K562 (cell line): ENCODE data around the gene MAP3K20. TPM values are rescaled to one million over a fixed set of nuclear protein-coding genes. Genes with fewer than 3 reads are reported as not detected.

Source experiments
- ATF4 ChIP-seq: fragments of 450-650 bp; formaldehyde crosslinking; IDR thresholded peaks from 2 replicates; pipeline ENCODE4 v1.4.0; 2022; ENCODE audit warnings: mild to moderate bottlenecking, moderate library complexity
- CBFA2T3 ChIP-seq: fragments of 450-650 bp; IDR thresholded peaks from 2 replicates; pipeline ENCODE4 v1.6.1; 2017
- HDAC2 ChIP-seq: fragments of 450-650 bp; IDR thresholded peaks from 2 replicates; pipeline ENCODE4 v1.6.1; 2016; ENCODE audit warnings: mild to moderate bottlenecking
- HSF4 ChIP-seq: fragments of 250-450 bp; sonication (Bioruptor Pico); IDR thresholded peaks from 2 replicates; pipeline ENCODE4 v2.1.2; 2022; ENCODE audit warnings: mild to moderate bottlenecking, moderate library complexity, borderline replicate concordance
- L3MBTL2 ChIP-seq: fragments of 450-650 bp; IDR thresholded peaks from 2 replicates; pipeline ENCODE4 v1.6.1; 2016; ENCODE audit warnings: mild to moderate bottlenecking, moderate library complexity
- MCM2 ChIP-seq: fragments of 450-650 bp; IDR thresholded peaks from 2 replicates; pipeline ENCODE4 v1.6.1; 2017; ENCODE audit warnings: low read depth, mild to moderate bottlenecking
- MEF2D ChIP-seq: conservative IDR thresholded peaks from 2 replicates; pipeline ENCODE4 v1.6.1; 2016; ENCODE audit warnings: low read depth, missing genetic modification characterization, missing compliant biosample characterization
- PRDM10 ChIP-seq: fragments of 450-650 bp; IDR thresholded peaks from 2 replicates; pipeline ENCODE4 v1.6.1; 2018; ENCODE audit not compliant: partially characterized antibody
- RREB1 ChIP-seq: fragments of 250-450 bp; sonication (Bioruptor Pico); IDR thresholded peaks from 2 replicates; pipeline ENCODE4 v1.4.0; 2020
- SIN3A ChIP-seq, 2 experiments: fragments of 150-350 bp in 1 of 2; IDR thresholded peaks; 2 replicates each; pipeline ENCODE4 v1.6.1; 2011 to 2016; ENCODE audit warnings: borderline replicate concordance in 2 of 2, low read depth in 2 of 2, low read length in 2 of 2, mild to moderate bottlenecking in 2 of 2, moderate library complexity in 2 of 2; ENCODE audit not compliant: control insufficient read depth in 1 of 2
- TAF9B ChIP-seq: fragments of 450-650 bp; IDR thresholded peaks from 2 replicates; pipeline ENCODE4 v1.6.1; 2018; ENCODE audit warnings: mild to moderate bottlenecking; ENCODE audit not compliant: partially characterized antibody
- TAL1 ChIP-seq: fragments of 450-650 bp; IDR thresholded peaks from 2 replicates; pipeline ENCODE4 v1.6.1; 2016; ENCODE audit warnings: mild to moderate bottlenecking
- TOE1 ChIP-seq, 2 experiments: fragments of 450-650 bp in 1 of 2; sonication (generic) in 1 of 2; formaldehyde crosslinking in 1 of 2; IDR thresholded peaks; 2 replicates each; pipeline versions ENCODE4 v1.7.1 to v1.8.0; 2016 to 2022; ENCODE audit warnings: borderline replicate concordance in 2 of 2, mild to moderate bottlenecking in 2 of 2, antibody characterized with exemption in 1 of 2, inconsistent platforms in 1 of 2, low read depth in 1 of 2, missing genetic modification reagents in 1 of 2, moderate library complexity in 1 of 2
- ZBTB33 ChIP-seq: sonication (generic); formaldehyde crosslinking; IDR thresholded peaks from 2 replicates; pipeline ENCODE4 v1.8.1; 2023; ENCODE audit warnings: mild to moderate bottlenecking, missing genetic modification reagents
- ZNF165 ChIP-seq: fragments of 250-450 bp; sonication (Bioruptor Pico); IDR thresholded peaks from 2 replicates; pipeline ENCODE4 v1.4.0; 2020; ENCODE audit warnings: borderline replicate concordance
- polyA plus RNA-seq, 8 experiments: library from polyadenylated mRNA; depleted of rRNA in 4 of 8; stranded (reverse) in 5 of 8; unstranded in 3 of 8; fragments of >200 nt; fragmentation: Nextera tagmentation in 2 of 8; fragmentation: Illumina TruSeq in 1 of 8; extraction: Ambion mirVana in 2 of 8; extraction: Trizol in 1 of 8; gene quantifications; 2 replicates each; pipeline versions ENCODE4 v1.2.1 to v1.2.3, GENCODE V29; 2011 to 2014; ENCODE audit warnings: inconsistent platforms in 1 of 8, missing spikeins in 1 of 8
- total RNA-seq, 7 experiments: library from RNA; depleted of rRNA in 6 of 7; stranded (reverse); fragments of >200 nt in 6 of 7; fragmentation: Illumina TruSeq in 2 of 7; extraction: Trizol in 2 of 7; gene quantifications; 2 replicates each; pipeline versions ENCODE4 v1.2.1 to v1.2.3, GENCODE V29; 2011 to 2021; ENCODE audit warnings: low replicate concordance in 1 of 7

Gene MAP3K20
- total and polyA plus RNA-seq, 9 of the 15 experiments (the other 6 are each of a cell fraction or from before 2014, with no cell fraction given) = 9.8 to 34.2 (median 27.3) TPM

GRCh38 chr2:173058673-173059072, 17.0 kb upstream of the MAP3K20 start (continued):
- TF ChIP-seq RREB1 (CRISPR knock-in tag) (no peak), TOE1 (IDR thresholded peaks at IDR 0.05; ENCODE audit: borderline replicate concordance) (no peak), TOE1 (CRISPR knock-in tag; IDR thresholded peaks at IDR 0.05; ENCODE audit: borderline replicate concordance, low read depth) (no peak), SIN3A (IDR thresholded peaks at IDR 0.05; ENCODE audit: borderline replicate concordance in 2 of 2, control insufficient read depth in 1 of 2, low read depth in 2 of 2, low read length in 2 of 2) (no peak), L3MBTL2 (no peak), HSF4 (CRISPR knock-in tag) (no peak), PRDM10 (peak; percentile 60), TAL1 (no peak), TAF9B (no peak), CBFA2T3 (peak; percentile 55; the same call in 1 of the 2 replicates), MEF2D (tag) (no peak), ATF4 (CRISPR knock-in tag) (no peak), MCM2 (no peak), ZNF165 (CRISPR knock-in tag) (no peak), ZBTB33 (no peak), HDAC2 (no peak)
